OCI-LY7 (cell line): ENCODE measurements around the gene OR1K1.

Source experiments
- EZH2phosphoT487 ChIP-seq: fragments of 200-600 bp; sonication (generic); IDR thresholded peaks from 2 replicates; pipeline ENCODE4 v1.6.1; 2018; ENCODE audit warnings: low read depth, borderline replicate concordance, mild to moderate bottlenecking, mixed run types, antibody characterized with exemption, low read length, moderate library complexity, mixed read lengths
- TF ChIP-seq, protein P1 (sequence below): fragments of 200-600 bp; sonication (generic); conservative IDR thresholded peaks from 2 replicates; pipeline ENCODE4 v1.5.1; 2014; ENCODE audit warnings: mild to moderate bottlenecking, antibody characterized with exemption, low read length, moderate library complexity, mixed read lengths

DNA sequence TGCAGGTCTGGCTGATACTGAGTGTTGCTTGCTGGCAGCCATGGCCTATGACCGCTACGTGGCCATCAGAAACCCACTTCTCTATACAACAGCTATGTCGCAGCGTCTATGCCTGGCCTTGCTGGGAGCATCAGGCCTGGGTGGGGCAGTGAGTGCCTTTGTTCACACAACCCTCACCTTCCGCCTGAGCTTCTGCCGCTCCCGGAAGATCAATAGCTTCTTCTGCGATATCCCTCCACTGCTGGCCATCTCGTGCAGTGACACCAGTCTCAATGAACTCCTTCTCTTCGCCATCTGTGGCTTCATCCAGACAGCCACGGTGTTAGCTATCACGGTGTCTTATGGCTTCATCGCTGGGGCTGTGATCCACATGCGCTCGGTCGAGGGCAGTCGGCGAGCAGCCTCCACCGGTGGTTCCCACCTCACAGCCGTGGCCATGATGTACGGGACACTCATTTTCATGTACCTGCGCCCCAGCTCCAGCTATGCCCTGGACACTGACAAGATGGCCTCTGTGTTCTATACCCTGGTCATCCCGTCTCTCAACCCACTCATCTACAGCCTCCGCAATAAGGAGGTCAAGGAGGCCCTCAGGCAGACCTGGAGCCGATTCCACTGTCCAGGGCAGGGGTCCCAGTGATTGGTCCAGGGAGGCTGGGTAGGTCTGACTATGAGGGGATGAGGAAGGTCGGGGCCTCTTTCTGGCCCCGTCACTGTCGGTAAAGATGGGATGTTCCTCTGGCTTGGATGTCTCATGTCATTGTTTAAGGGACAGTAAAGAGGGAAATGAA, 10.5 kb upstream of the OR1K1 start:
- TF ChIP-seq, protein P1, sequence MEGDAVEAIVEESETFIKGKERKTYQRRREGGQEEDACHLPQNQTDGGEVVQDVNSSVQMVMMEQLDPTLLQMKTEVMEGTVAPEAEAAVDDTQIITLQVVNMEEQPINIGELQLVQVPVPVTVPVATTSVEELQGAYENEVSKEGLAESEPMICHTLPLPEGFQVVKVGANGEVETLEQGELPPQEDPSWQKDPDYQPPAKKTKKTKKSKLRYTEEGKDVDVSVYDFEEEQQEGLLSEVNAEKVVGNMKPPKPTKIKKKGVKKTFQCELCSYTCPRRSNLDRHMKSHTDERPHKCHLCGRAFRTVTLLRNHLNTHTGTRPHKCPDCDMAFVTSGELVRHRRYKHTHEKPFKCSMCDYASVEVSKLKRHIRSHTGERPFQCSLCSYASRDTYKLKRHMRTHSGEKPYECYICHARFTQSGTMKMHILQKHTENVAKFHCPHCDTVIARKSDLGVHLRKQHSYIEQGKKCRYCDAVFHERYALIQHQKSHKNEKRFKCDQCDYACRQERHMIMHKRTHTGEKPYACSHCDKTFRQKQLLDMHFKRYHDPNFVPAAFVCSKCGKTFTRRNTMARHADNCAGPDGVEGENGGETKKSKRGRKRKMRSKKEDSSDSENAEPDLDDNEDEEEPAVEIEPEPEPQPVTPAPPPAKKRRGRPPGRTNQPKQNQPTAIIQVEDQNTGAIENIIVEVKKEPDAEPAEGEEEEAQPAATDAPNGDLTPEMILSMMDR: no peak
- no peak for TF ChIP-seq EZH2phosphoT487
